Chondrocyte (in vitro differentiated cells): ENCODE measurements around the gene CACNA1B. TPM values are rescaled to one million over a fixed set of nuclear protein-coding genes. Genes with fewer than 3 reads are reported as not detected.

Experiments used
- DNase-seq: peaks from one replicate; pipeline ENCODE4 v3.0.0; 2021; ENCODE audit warnings: mixed read lengths, low spot score
- H3K27ac Mint-ChIP-seq: one replicate; pipeline ENCODE4 v1.8.0; 2021; ENCODE audit warnings: mild to moderate bottlenecking, moderate library complexity, mixed read lengths; ENCODE audit not compliant: unreplicated experiment
- H3K27me3 Mint-ChIP-seq: 2 replicates; pipeline ENCODE4 v1.8.0; 2021; ENCODE audit warnings: low read depth, mixed read lengths
- H3K36me3 Mint-ChIP-seq: 2 replicates; pipeline ENCODE4 v1.8.0; 2021; ENCODE audit warnings: low read depth, mixed read lengths
- H3K4me1 Mint-ChIP-seq: 2 replicates; pipeline ENCODE4 v1.8.0; 2021; ENCODE audit warnings: low read depth, mild to moderate bottlenecking, mixed read lengths
- H3K4me3 Mint-ChIP-seq: one replicate; pipeline ENCODE4 v1.8.0; 2021; ENCODE audit warnings: mild to moderate bottlenecking, moderate library complexity, mixed read lengths; ENCODE audit not compliant: unreplicated experiment
- H3K9me3 Mint-ChIP-seq: 2 replicates; pipeline ENCODE4 v1.8.0; 2021; ENCODE audit warnings: low read depth, mixed read lengths
- CTCF ChIP-seq: fragments of 200-600 bp; sonication (generic); IDR thresholded peaks from 2 replicates; pipeline ENCODE4 v1.5.0; 2021; ENCODE audit warnings: antibody characterized with exemption, mild to moderate bottlenecking, moderate library complexity
- total RNA-seq: library from RNA; stranded (reverse); gene quantifications from 3 replicates; pipeline ENCODE4 v1.2.1, GENCODE V29; 2021

The CACNA1B gene
- total RNA-seq, 1 donor from 2014 or later, result 3.7 TPM

- no peak for TF ChIP-seq CTCF
- H3K27me3 Mint-ChIP-seq, result peaks cover 19% of the 10 kb centered on the region
- peak; percentile 88 for DNase-seq
- no peak overlapping the region for H3K4me3 Mint-ChIP-seq
- no peak overlapping the region for H3K27ac Mint-ChIP-seq
- no peaks in the 10 kb centered on the region for H3K36me3 Mint-ChIP-seq
- H3K4me1 Mint-ChIP-seq, result no peaks in the 10 kb centered on the region
- H3K9me3 Mint-ChIP-seq, result no peaks in the 10 kb centered on the region
Measured at GRCh38 chr9:138009803-138010690, 132.5 kb downstream of the CACNA1B start.

DNA sequence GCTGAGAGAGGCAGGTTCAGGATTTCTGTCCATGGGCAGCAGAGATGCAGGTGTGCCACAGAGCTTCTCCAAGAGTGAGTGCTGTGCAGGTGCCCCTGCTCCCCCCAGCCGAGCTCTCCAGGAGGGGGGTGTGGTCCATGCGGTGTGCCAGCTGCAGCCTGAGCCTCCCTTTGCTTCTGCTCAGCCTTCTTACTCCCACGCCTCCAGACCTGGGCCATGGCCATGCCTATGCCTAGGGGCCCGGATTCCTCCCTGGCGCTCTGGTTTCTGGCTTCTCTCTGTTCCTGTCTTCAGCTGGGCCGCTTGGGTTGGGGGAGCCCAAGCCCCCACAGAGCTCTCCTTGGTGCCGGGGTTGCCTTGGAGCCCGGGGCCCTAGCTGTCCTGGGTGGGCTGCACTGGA lies 133.3 kb downstream of the CACNA1B start:
- H3K36me3 Mint-ChIP-seq, result no peaks in the 10 kb centered on the region
- H3K4me3 Mint-ChIP-seq, result no peak overlapping the region

GRCh38 chr9:138011951-138012500 lies 134.4 kb downstream of the CACNA1B start:
- Mint-ChIP-seq H3K27me3 (peaks cover 18% of the 10 kb centered on the region), H3K36me3 (no peaks in the 10 kb centered on the region)

More for the DNA sequence above, 133.3 kb downstream of the CACNA1B start:
- no peak for TF ChIP-seq CTCF
- H3K27me3 Mint-ChIP-seq, result peaks cover 18% of the 10 kb centered on the region
- DNase-seq, result no peak
- no peaks in the 10 kb centered on the region for H3K9me3 Mint-ChIP-seq
- no peaks in the 10 kb centered on the region for H3K4me1 Mint-ChIP-seq
- H3K27ac Mint-ChIP-seq, result no peak overlapping the region

GRCh38 chr9:138013273-138013672 lies 135.7 kb downstream of the CACNA1B start:
- Mint-ChIP-seq H3K27me3 (peaks cover 20% of the 10 kb centered on the region), H3K27ac (no peak overlapping the region)
- no peak for TF ChIP-seq CTCF

More at GRCh38 chr9:138011951-138012500, 134.4 kb downstream of the CACNA1B start:
- TF ChIP-seq CTCF, result no peak
- Mint-ChIP-seq H3K4me3 (no peak overlapping the region), H3K9me3 (no peaks in the 10 kb centered on the region), H3K4me1 (no peaks in the 10 kb centered on the region), H3K27ac (no peak overlapping the region)
- DNase-seq, result no peak

DNA sequence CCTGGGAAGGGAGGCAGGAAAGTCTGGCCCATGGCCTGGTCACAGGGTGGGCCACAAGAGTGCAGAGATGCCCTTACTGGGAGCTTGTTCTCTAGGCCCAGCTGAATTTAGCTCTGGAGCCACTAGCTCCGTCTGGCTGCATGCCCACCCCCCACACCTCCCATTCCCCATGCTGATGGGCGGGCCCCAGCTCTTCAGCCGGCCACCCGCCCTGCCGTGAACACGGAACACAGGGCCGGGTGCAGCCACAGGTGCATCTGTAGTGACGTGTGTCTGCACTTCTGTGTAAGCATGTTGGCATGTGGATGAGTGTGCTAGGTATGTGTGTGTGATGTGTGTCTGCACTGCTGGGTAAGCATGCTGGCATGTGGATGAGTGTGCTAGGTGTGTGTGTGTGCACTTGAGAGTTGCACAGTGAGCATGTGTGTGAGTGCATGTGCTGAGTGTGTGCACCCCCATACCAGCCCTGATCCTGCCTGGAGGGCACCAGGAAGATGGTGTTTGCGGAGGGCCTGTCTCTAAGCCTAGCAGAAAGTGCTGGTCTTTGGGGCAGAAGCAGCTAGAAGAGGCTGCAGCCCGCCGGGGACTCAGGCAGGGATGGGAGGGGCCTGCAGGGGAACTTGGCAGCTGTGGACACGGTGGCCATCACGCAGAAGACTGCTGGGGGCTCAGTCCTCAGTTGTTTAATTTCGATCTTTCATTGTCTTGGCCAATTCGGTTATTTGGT lies 136.4 kb downstream of the CACNA1B start:
- Mint-ChIP-seq H3K4me3 (no peak overlapping the region), H3K36me3 (no peaks in the 10 kb centered on the region), H3K27ac (no peak overlapping the region), H3K9me3 (no peaks in the 10 kb centered on the region), H3K27me3 (peaks cover 20% of the 10 kb centered on the region), H3K4me1 (no peaks in the 10 kb centered on the region)
- no peak for DNase-seq
- no peak for TF ChIP-seq CTCF

More at GRCh38 chr9:138013273-138013672, 135.7 kb downstream of the CACNA1B start:
- DNase-seq, result no peak
- Mint-ChIP-seq H3K4me3 (no peak overlapping the region), H3K4me1 (no peaks in the 10 kb centered on the region), H3K9me3 (no peaks in the 10 kb centered on the region), H3K36me3 (no peaks in the 10 kb centered on the region)
